SW 1271 (cell line): ENCODE data around the gene SIAH1.
"Not testable (repeated sequence)": the region's sequence is repeated elsewhere in the genome, so short reads cannot be mapped to it uniquely, and the experiment has no call there.

Experiments used
- DNase-seq, 2 experiments: peaks; one replicate each; lab custom pipeline; 2025; lab: John Stamatoyannopoulos, UW

Gene SIAH1, protein sequence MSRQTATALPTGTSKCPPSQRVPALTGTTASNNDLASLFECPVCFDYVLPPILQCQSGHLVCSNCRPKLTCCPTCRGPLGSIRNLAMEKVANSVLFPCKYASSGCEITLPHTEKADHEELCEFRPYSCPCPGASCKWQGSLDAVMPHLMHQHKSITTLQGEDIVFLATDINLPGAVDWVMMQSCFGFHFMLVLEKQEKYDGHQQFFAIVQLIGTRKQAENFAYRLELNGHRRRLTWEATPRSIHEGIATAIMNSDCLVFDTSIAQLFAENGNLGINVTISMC

DNA sequence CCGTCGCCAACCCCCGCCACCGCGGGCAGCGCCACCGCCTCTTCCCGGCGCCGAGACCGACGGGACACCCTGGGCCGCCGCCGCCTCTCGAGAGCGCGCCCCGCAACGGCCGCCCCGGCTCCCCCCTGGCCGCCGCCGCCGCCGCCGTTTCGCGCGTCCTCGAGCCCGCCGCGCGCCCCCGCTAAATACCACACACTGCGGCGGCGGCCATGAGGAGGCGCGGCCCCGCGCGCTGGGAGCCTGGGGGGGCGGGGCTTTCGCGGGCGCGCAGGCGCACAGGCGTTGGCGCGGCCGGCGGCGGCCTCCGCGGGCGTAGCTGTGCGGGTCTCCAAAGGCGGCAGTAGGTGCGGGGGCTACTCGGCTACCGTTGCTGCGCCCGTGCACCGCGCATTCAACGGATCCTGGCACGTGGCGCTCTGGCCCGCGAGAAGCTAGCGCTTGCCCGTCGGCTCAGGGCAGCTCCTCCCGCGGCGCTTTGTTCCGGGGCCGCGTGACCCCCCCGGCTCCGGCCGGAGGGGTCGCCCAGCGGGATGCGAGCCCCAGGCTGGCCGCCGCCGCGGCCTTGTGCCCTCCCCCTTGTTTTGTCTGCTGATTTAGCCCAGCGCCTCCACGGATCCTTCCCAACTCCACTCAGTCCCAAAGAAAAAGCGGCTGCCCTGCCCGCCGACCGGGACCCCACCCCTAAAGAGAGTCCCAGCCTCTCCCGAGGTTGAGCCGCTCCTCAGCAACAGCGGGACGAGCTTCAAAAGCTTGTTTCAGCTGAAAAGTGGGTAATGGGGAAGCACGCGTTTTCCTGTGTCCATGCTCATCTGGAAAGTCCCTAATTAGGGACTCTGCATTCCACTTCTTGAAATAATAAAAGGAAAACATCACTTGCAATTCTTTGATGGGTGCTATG, at the start of gene SIAH1:
TSS of gene SIAH1 (minus strand) at position 161 of the 898 bp plus-strand sequence. CDS start 22,985 bp downstream, outside the sequence.
- peak; percentile 19 to 52 for DNase-seq

DNA sequence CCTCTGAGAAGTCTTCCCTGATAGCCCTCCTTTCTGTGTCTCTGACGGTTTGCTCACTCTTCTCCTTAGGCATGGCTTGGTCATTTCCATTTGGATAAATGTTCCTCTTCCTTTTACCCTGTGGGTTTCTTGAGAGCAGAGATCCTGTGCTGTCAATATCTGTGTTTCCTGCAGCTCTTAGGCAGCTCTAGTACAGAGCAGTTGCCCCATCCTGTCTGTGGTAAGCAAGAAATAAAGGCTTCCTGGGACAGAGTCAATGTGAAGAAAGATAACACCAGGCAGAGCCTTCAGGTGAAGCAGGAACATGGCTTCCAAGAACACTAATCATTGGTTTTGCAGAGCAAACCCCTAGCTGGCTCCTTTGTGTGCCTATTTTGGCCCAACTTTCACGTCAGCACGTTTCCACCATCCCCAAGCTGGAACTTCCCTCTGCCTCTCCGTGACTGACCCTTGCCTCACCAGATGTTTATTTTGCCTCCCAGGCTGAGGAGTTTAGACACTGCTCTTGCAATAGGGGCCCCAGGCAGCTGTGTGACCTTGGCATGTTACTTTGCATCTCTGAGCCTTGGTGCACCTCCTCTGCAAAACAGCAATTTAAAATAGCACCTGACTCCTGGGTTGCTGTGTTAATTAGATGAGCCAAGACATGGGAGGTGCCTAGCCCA, 49.6 kb upstream of the SIAH1 start:
- no peak for DNase-seq

DNA sequence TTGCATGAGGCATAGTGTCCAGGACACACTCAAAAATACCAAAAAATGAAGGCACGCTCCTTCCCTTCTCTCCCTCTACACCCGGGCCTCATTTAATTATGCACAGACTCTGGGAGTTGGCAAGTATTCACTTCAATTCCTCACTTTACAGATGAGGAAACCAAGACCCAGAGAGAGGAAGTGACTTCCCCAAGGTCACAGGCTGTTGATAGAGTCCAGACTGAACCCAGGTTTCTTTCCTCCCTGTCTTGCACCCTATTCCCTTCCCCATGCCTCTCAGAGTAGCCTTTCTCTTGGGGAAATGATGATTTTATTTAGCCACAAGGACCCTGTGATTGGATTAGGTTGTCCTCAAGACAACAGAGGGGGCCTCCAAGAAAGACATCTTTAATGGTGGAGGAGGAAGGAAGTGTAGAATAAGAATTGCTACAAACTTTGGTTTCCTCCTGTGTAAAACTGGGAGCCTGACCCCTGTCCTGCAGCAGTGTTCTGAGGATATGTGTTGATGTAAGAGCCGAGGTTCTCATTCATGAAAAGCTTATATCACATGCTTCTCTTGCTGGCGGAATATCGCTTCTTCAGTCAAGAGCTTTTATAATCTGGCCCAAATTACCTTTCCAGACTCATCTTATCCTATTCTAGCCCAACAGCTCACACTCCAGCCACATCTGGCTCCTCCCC, 48.8 kb upstream of the SIAH1 start:
- no peak for DNase-seq

DNA sequence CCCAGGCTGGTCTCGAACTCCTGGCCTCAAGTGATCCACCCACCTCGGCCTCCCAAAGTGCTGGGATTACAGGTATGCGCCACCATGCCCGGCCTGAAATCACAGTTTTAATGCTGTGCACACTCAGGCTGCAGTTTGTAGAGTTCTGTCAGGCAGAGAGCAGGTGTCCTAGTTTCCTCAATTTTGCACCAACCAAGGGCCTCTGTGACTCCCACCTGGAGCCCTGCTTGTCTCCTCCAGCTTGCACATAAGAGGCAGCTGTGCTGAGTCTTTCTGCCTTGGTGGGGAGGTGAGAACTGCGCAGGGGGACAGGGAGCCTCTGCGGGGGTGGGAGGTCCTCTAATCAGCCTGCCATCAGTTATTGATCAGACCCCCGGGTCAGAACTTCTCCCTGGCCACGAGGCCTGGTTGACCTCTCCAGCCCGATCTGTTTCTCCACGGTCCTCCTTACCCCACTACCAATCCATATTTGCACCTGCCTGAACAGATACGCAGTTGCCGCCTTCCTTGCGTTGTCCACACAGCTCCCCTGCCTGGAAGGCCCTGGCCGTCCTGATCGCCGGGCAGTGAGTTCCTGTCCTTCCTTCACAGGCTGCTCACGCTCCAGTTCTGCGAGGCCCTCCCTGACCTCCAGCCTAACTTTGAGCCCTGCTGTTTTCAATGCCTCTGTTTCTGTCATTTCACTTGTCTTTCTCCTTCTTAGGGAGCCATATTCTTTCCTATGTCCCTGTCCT, 48.1 kb upstream of the SIAH1 start:
- no peak for DNase-seq

DNA sequence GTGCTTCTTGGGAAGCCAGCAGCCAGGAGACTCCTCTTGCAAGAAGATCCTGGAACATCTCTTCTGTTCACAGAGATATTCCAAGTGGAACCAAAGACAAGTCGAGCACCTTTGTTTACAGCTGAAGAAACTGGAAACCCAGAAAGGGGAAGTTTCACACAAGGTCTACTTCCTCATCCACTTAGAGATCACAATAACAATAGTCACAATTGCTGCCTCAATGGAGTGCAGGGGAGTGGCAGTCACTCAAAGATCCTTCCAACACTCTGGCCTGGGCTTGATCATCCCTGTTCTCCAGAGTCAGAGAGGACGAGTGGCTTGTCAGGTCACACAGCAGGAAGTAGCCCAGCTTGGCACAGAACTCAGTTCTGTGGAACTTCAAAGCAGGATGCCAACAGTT, 46.9 kb upstream of the SIAH1 start:
- no peak for DNase-seq

DNA sequence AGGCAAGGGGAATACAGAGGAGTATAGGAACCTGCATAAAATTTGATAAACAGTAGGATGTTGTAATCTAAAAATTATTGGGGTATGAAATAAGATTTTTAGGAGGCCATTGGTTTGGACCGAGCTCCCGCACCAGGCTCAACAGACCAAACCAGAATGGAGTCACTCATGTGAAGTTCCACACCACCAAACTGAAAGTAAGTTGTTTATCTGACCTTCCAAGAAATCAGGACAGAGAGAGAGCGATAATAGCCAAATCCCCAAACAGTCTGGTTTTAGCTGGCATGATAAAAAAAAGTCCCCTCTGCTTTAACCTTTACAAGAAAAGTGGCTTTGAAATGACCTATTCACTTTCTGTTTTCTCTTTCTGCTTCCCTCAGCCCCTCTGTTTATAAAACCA, 45.7 kb upstream of the SIAH1 start:
- DNase-seq = no peak

DNA sequence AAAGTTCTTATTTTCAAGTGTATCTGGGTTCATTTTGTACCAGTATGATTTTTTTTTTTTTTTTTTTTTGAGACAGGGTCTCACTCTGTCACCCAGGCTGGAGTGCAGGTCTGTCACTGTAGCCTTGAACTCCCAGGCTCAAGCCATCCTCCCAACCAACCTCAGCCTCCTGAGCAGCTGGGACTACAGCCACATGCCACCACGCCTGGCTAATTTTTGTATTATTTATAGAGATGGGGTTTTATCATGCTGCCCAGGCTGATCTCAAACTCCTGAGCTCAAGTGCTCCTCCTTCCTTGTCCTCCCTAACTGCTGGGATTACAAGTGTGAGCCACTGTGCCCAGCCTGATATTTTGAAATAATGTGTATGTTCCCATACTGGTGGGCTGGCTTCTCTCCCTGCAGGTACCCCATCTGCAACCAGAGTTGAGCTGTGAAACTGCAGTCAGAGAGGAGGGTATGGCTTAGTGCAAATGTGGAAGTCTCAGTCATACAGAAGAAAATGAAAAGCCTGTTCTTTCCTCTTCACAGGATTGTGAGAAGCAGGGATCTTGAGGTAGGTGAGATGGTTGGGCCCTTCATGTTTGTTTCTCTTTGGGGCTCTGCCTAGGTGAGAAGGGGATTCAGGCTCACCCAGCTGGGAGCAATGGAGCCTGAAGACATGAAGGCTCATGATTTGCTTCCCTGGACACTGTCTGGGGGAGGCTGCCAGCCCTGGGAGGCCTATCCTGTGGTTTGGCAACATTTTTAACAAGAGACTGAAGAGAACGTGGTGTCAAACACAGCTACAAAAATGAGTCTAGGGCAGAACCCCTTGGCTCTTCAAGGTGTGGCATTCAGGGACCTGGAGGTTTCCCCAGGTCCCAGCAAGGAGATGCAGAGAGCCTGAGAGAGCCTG, 41.3 kb upstream of the SIAH1 start:
- no peak for DNase-seq

DNA sequence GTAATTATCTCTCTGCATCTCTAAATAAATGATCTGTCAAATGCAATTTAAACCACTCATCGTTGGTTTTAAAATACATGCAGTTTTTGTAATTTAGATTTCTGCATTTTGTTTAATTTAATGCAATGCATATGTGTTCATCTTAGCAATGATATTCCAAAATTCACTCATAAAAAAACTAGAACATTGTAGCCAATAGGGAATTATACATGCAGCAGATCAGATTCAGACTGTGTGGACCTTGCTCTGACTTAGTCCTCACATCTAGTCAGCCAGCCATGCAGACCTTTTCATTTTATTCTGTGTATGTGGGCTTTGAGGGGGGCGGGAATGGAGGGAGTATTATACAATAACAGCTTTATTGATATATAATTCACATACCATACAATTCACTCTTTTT, 37.3 kb upstream of the SIAH1 start:
- no peak for DNase-seq

DNA sequence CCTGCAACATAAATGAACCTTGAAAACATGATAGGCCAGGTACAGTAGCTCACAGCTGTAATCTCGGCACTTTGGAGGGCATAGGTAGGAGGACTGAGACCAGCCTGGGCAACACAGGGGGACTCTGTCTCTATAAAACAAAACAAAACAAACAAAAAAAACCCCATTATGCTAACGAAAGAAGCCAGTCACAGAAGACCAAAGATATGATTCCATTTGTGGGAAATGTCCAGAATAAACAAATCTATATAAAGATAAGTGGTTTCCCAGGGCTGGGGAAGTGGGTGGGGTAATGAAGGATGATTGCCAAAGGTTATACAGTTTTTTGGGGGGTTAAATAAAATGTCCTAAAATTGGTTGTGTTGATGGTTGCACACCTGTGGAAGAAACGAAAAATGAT, 36.5 kb upstream of the SIAH1 start:
- DNase-seq = no peak

DNA sequence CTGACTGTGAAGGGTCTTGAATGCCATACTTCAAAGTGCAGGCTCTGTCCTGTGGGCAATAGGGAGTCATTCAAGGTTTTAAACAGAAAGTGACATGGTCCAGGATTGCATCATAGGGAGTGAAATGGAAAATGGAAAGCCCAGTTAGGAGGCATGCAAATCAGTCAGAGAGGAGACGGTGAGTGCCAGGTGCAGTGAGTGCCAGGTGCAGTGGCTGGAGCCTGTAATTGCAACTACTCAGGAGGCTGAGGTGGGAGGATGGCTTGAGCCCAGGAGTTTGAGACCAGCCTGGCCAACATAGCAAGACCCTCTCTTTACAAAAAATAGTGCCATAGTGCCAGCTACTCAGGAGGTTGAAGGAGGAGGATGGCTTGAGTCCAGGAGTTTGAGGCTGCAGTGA, 35.2 kb upstream of the SIAH1 start:
- DNase-seq = no peak

DNA sequence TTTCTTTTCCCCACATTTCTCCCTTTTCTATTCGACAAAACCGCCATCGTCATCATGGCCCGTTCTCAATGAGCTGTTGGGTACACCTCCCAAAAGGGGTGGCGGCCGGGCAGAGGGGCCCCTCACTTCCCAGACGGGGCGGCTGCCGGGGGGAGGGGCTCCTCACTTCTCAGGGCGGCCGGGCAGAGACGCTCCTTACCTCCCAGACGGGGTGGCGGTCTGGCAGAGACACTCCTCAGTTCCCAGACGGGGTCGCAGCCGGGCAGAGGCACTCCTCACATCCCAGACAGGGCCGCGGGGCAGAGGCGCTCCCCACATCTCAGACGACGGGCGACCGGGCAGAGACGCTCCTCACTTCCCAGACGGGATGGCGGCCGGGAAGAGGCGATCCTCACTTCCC, 31.4 kb upstream of the SIAH1 start:
- DNase-seq = not testable (repeated sequence)

DNA sequence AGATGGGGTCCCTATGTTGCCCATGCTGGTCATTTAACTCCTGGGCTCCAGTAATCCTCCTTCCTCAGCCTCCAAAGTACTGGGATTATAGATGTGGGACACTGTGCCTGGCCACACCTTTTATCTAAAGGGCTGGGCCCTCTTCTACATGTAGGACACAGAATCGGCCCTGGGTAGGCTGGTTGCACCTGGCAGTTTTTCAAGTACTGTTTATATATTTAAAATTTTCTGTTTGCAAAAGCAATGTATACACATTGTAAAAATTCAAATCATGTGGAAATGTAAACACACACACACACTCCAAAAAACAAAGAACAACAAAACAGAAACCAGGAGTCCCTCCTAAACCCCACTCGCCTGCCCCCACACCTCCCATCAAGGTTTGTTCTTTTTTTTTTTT, 28.1 kb upstream of the SIAH1 start:
- DNase-seq = no peak

DNA sequence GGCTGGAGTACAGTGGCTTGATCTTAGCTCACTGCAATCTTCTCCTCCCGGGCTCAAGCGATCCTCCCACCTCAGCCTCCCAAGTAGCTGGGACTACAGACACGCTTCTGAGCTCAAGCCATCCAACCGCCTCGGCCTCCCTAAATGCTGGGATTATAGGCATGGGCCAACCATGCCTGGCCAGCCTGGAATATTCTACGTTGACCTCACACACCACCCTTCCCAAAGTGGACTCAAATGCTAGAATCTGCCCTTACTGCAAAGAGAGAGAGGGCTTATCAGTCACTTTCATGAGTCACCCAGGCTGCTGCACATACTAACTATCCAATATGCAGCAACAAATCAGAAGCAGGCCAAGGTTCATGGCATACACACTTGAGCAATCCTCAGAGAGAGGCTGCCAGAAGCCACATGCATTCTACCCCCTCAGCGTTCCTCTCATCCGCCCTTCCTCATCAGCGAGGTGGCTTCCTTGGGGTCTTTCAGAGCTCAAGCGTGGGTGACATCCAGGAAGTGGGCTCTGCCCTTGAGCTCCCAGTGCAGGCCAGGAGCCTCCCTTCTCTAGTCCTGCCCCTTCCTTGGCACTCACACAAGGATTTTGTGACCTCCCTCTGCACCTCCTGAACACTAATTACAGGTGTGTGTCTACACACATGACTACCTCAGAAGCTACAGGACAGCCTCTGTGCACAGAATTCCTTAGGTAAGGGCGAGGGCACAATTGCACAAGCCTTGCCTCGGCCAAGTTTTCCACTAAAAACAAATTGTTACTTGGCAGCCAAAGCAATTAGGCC, 24.8 kb upstream of the SIAH1 start:
- DNase-seq = no peak

DNA sequence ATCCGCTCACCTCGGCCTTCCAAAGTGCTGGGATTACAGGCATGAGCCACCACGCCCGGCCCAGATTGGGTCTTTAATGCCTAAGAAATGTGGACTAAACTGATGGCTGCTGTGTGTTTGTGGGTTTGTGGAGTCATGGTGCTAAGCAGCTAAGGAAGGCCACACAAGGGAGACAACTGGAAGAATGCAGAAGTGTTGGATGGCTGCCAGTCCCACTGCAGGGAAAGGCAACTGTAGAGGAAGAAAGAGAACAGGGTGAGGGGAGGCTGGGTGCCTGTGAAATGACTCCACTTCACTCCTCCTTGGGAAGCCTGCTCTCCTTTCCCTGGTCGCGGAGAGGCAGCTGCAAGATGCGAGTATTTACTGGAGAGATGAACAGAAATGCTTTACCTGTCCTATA, 23.5 kb upstream of the SIAH1 start:
- no peak for DNase-seq

DNA sequence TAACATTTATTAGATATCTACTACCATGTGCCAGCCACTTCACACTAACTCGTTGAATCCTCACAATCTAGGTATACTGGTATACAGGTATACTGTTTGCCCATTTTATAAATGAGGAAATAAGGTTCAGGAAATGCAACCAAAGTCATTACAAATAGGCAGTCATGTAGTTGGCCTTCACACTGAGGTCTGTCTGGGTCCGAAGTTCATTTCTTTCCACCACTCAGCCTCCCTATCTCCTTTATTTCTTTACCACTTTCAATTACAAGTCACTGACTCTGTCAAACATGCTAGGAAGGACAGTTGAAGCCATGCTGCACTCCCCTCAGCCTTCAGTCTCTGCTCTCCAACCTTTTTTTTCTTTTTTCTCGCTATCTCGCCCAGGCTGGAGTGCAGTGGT, 20.7 kb upstream of the SIAH1 start:
- DNase-seq = no peak

DNA sequence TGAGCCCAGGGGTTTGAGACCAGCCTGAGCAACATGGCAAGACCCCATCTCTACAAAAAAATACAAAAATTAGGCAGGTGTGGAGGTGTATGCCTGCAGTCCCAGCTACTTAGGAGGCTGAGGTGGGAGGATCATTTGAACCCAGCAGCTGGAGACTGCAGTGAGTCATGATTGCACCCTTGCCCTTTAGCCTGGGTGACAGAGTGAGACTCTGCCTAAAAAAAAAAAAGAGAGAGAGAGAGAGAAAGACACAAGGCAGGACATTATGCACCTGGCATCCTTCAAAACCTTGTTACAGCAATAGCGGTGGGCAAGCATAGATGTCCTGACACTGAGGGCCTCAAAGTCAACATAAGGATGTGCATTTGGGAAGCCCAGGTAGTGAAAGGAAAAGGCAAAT, 19.9 kb upstream of the SIAH1 start:
- DNase-seq = no peak

DNA sequence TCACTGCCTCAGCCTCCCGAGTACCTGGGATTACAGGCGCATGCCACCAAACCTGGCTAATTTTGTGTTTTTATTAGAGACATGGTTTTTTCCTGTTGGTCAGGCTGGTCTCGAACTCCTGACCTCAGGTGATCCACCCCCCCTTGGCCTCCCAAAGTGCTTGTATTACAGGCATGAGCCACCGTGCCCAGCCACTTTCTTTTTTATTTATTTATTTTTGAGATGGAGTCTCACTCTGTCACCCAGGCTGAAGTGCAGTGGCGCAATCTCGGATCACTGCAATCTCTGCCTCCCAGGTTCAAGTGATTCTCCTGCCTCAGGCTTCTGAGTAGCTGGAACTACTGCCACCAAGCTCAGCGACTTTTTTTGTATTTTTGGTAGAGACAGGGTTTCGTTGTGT, 17.3 kb upstream of the SIAH1 start:
- not testable (repeated sequence) for DNase-seq

DNA sequence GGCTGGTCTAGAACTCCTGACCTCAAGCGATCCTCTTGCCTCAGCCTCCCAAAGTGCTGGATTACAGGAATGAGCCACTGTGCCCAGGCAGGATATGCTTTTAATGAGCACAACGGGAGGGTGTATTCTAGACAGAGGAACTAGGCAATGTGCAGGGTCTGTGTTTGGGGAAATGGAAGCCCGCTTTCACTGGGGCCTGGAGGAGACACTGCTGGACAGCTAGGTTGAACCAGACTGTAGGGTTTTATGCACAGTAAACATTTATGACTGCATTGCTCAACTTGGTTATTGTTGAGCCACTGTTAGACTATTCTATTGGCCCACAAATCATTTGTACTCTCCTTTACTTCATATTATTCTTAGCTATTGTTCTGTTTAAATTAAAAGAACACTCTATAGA, 10.2 kb upstream of the SIAH1 start:
- DNase-seq = no peak

DNA sequence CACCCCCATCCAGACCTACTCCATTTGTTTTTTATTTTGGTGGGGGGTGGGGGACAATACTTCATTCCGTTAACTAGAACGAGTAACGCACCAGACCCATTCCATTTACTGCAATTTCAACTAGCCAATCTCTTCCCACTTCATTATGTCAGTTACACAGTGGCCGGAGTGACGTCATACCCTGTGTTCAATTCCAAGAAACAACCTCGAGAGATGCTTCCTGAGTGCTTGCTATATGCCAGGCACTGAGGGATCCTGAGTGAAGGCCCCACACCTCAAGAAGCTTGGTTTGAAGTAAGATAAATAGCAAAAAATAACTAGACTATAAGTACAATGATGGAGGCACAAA, 9.1 kb upstream of the SIAH1 start:
- no peak for DNase-seq
